WTC11 (cell line): ENCODE measurements around the gene NPEPL1.

Experiments used
- ATF1 ChIP-seq: sonication (generic); formaldehyde crosslinking; IDR thresholded peaks from 2 replicates; pipeline ENCODE4 v1.8.1; 2023; ENCODE audit warnings: mild to moderate bottlenecking, moderate library complexity, missing genetic modification reagents
- ETV6 ChIP-seq: sonication (generic); formaldehyde crosslinking; IDR thresholded peaks from 2 replicates; pipeline ENCODE4 v1.8.1; 2022; ENCODE audit warnings: mild to moderate bottlenecking, missing genetic modification reagents
- FOXJ3 ChIP-seq: sonication (generic); formaldehyde crosslinking; IDR thresholded peaks from 2 replicates; pipeline ENCODE4 v1.9.0; 2021; ENCODE audit warnings: missing genetic modification reagents, mild to moderate bottlenecking, borderline replicate concordance
- FOXP1 ChIP-seq: sonication (generic); formaldehyde crosslinking; IDR thresholded peaks from 2 replicates; pipeline ENCODE4 v1.8.0; 2022; ENCODE audit warnings: missing genetic modification reagents, mild to moderate bottlenecking, moderate library complexity, borderline replicate concordance
- IRF2 ChIP-seq: sonication (generic); formaldehyde crosslinking; IDR thresholded peaks from 2 replicates; pipeline ENCODE4 v1.8.0; 2022; ENCODE audit warnings: low read depth, missing genetic modification reagents, borderline replicate concordance
- JUN ChIP-seq: sonication (generic); formaldehyde crosslinking; IDR thresholded peaks from 2 replicates; pipeline ENCODE4 v1.8.0; 2023; ENCODE audit warnings: mild to moderate bottlenecking, missing genetic modification reagents
- MXD4 ChIP-seq: fragments of 250-450 bp; sonication (Bioruptor Pico); IDR thresholded peaks from 2 replicates; pipeline ENCODE4 v1.8.0; 2021; ENCODE audit warnings: mild to moderate bottlenecking, moderate library complexity, borderline replicate concordance
- ZNF232 ChIP-seq: sonication (generic); formaldehyde crosslinking; IDR thresholded peaks from 2 replicates; pipeline ENCODE4 v1.8.0; 2022; ENCODE audit warnings: mild to moderate bottlenecking, missing genetic modification reagents
- TF ChIP-seq, protein P1 (sequence below): sonication (generic); formaldehyde crosslinking; IDR thresholded peaks from 2 replicates; pipeline ENCODE4 v1.8.0; 2022; ENCODE audit warnings: mild to moderate bottlenecking, missing genetic modification reagents
- TF ChIP-seq, protein P2 (sequence below): sonication (generic); formaldehyde crosslinking; IDR thresholded peaks from 2 replicates; pipeline ENCODE4 v1.8.1; 2022; ENCODE audit warnings: mild to moderate bottlenecking, moderate library complexity, missing genetic modification reagents
- TF ChIP-seq, protein P3 (sequence below): sonication (generic); formaldehyde crosslinking; IDR thresholded peaks from 2 replicates; pipeline ENCODE4 v1.8.1; 2023; ENCODE audit warnings: mild to moderate bottlenecking, missing genetic modification reagents, moderate library complexity
- TF ChIP-seq, protein P4 (sequence below): fragments of 200-600 bp; IDR thresholded peaks from 2 replicates; pipeline ENCODE4 v1.8.0; 2022; ENCODE audit warnings: antibody characterized with exemption
- TF ChIP-seq, protein P5 (sequence below): sonication (generic); formaldehyde crosslinking; IDR thresholded peaks from 2 replicates; pipeline ENCODE4 v1.8.0; 2022; ENCODE audit warnings: mild to moderate bottlenecking, missing genetic modification reagents

DNA sequence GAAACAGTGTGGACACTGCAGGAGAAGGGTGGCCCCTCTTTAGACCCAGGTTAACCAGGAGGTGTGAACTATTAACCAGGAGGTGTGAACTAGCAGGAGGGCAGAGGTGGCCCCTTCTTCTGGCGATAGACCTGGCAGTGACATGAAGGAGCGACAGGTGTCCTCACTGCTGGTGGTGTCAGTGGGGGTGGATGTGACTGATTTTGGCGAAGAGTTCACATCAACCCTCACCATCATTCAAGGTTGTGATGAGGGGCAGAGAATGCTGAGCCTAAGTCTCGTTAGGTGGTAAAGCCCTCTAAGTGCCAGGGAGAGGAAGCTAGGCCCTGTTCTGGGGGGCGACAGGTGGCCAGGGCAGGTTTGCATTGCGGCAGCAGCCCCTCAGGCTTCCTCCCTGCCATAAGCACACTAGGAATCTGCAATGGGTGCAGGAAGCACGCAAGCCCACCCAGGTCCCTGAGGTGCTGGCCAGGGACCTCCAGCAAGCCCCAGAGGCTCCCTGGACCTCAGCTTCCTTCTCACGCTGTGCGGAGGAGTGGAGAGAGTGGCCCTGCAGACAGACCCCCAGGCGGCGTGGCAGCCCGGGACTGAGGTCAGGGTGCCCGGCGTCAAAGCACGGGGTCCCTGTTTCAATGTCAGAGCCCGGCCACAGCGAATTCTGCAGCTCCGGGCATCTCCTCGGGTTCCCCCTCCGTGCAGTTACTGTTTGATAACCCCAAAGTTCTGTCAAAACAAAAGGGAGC, 13.7 kb downstream of the NPEPL1 start:
- TF ChIP-seq, protein P1, sequence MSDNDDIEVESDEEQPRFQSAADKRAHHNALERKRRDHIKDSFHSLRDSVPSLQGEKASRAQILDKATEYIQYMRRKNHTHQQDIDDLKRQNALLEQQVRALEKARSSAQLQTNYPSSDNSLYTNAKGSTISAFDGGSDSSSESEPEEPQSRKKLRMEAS (CRISPR knock-in tag) = no peak
- TF ChIP-seq, protein P2, sequence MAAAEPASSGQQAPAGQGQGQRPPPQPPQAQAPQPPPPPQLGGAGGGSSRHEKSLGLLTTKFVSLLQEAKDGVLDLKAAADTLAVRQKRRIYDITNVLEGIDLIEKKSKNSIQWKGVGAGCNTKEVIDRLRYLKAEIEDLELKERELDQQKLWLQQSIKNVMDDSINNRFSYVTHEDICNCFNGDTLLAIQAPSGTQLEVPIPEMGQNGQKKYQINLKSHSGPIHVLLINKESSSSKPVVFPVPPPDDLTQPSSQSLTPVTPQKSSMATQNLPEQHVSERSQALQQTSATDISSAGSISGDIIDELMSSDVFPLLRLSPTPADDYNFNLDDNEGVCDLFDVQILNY (CRISPR knock-in tag) = no peak
- TF ChIP-seq FOXJ3 (CRISPR knock-in tag) = no peak
- TF ChIP-seq IRF2 (CRISPR knock-in tag) = no peak
- no peak for TF ChIP-seq ETV6 (CRISPR knock-in tag)
- TF ChIP-seq, protein P3, sequence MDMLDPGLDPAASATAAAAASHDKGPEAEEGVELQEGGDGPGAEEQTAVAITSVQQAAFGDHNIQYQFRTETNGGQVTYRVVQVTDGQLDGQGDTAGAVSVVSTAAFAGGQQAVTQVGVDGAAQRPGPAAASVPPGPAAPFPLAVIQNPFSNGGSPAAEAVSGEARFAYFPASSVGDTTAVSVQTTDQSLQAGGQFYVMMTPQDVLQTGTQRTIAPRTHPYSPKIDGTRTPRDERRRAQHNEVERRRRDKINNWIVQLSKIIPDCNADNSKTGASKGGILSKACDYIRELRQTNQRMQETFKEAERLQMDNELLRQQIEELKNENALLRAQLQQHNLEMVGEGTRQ (CRISPR knock-in tag) = no peak
- TF ChIP-seq, protein P4, sequence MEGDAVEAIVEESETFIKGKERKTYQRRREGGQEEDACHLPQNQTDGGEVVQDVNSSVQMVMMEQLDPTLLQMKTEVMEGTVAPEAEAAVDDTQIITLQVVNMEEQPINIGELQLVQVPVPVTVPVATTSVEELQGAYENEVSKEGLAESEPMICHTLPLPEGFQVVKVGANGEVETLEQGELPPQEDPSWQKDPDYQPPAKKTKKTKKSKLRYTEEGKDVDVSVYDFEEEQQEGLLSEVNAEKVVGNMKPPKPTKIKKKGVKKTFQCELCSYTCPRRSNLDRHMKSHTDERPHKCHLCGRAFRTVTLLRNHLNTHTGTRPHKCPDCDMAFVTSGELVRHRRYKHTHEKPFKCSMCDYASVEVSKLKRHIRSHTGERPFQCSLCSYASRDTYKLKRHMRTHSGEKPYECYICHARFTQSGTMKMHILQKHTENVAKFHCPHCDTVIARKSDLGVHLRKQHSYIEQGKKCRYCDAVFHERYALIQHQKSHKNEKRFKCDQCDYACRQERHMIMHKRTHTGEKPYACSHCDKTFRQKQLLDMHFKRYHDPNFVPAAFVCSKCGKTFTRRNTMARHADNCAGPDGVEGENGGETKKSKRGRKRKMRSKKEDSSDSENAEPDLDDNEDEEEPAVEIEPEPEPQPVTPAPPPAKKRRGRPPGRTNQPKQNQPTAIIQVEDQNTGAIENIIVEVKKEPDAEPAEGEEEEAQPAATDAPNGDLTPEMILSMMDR = no peak
- TF ChIP-seq, protein P5, sequence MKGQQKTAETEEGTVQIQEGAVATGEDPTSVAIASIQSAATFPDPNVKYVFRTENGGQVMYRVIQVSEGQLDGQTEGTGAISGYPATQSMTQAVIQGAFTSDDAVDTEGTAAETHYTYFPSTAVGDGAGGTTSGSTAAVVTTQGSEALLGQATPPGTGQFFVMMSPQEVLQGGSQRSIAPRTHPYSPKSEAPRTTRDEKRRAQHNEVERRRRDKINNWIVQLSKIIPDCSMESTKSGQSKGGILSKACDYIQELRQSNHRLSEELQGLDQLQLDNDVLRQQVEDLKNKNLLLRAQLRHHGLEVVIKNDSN = no peak
- no peak for TF ChIP-seq ATF1
- no peak for TF ChIP-seq JUN (CRISPR knock-in tag)
- TF ChIP-seq FOXP1 (CRISPR knock-in tag) = no peak
- no peak for TF ChIP-seq ZNF232 (CRISPR knock-in tag)
- no peak for TF ChIP-seq MXD4
